Activated T-helper 2 cell treated with anti-CD3 and anti-CD28 coated beads, Interferon-gamma antibody, Interleukin-2, Interleukin-4, amounts not matched to agents 10 μg/mL and 5 μg/mL and 100 μg/mL, durations not matched to agents 14 hours and 24 hours and 36 hours (primary cell): ENCODE measurements around the gene ACAD11. TPM values are rescaled to one million over a fixed set of nuclear protein-coding genes. Genes with fewer than 3 reads are reported as not detected.

Experiments
- DNase-seq: peaks from one replicate; pipeline ENCODE4 v3.0.0; 2021; ENCODE audit warnings: low spot score
- H3K27ac Mint-ChIP-seq: one replicate; pipeline ENCODE4 v1.8.0; 2021; ENCODE audit warnings: mixed read lengths
- H3K27me3 Mint-ChIP-seq: one replicate; pipeline ENCODE4 v1.8.0; 2021; ENCODE audit warnings: low read depth, mixed read lengths
- H3K36me3 Mint-ChIP-seq: one replicate; pipeline ENCODE4 v1.8.0; 2021; ENCODE audit warnings: low read depth, mixed read lengths
- H3K4me1 Mint-ChIP-seq: one replicate; pipeline ENCODE4 v1.8.0; 2021; ENCODE audit warnings: low read depth, mixed read lengths
- H3K4me3 Mint-ChIP-seq: one replicate; pipeline ENCODE4 v1.8.0; 2021; ENCODE audit warnings: low read depth, mild to moderate bottlenecking, moderate library complexity, mixed read lengths
- H3K9me3 Mint-ChIP-seq: one replicate; pipeline ENCODE4 v1.8.0; 2021; ENCODE audit warnings: mixed read lengths
- intact Hi-C: fragments of 100-400 bp; cut with micrococcal nuclease; formaldehyde crosslinking; loops from one replicate; pipeline ENCODE4 v1.15.1; 2023
- total RNA-seq: library from RNA; stranded (reverse); gene quantifications from 2 replicates; pipeline ENCODE4 v1.2.3, GENCODE V29; 2022

ACAD11 gene
- total RNA-seq = 14.9 and 18.3 TPM in 2 replicates

GRCh38 chr3:132659365-132660051 lies at the start of gene ACAD11:
TSS of gene ACAD11 (minus strand) at chr3:132659809. CDS start at chr3:132659751, 58 bp downstream.
- H3K36me3 Mint-ChIP-seq = peaks cover 22% of the 10 kb centered on the region
- H3K4me3 Mint-ChIP-seq = peak within 1 kb of the TSS; percentile 94
- intact Hi-C loops = loop anchor here (1.0 to 2.0 kb wide), 6 partner anchors 15 to 307 kb away; partner anchors contain the start of genes DNAJC13 and NPHP3
- peaks cover 38% of the 10 kb centered on the region for H3K4me1 Mint-ChIP-seq
- H3K27ac Mint-ChIP-seq = peak within 1 kb of the TSS; percentile 97
- no peaks in the 10 kb centered on the region for H3K9me3 Mint-ChIP-seq
- DNase-seq = peak; percentile 33
- H3K27me3 Mint-ChIP-seq = no peaks in the 10 kb centered on the region

GRCh38 chr3:132703733-132704132 lies 44.1 kb upstream of the ACAD11 start:
- H3K36me3 Mint-ChIP-seq = peaks cover 55% of the 10 kb centered on the region
- H3K27ac Mint-ChIP-seq = no peak overlapping the region
- no peaks in the 10 kb centered on the region for H3K9me3 Mint-ChIP-seq
- intact Hi-C loops = no loop called here
- no peak for DNase-seq
- H3K4me1 Mint-ChIP-seq = peaks cover 2% of the 10 kb centered on the region
- no peak overlapping the region for H3K4me3 Mint-ChIP-seq
- no peaks in the 10 kb centered on the region for H3K27me3 Mint-ChIP-seq

DNA sequence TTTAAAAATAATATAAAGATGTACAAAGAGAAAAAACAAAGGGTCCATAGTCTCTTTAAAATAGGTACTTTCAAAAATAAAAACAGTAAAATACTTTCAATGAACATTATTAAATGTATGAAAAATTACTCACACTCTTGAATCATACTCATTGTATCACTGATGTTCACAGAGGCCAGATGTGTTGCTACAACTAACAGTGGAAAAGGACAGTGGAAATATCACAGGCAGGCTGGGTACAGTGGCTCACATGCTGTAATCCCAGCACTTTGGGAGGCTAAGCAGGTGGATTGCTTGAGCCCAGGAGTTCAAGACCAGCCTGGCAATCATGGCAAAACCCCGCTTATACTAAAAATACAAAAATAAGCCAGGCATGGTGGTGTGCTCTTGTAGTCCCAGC lies 35.8 kb upstream of the ACAD11 start:
- H3K9me3 Mint-ChIP-seq = no peaks in the 10 kb centered on the region

GRCh38 chr3:132694991-132695390 lies 35.4 kb upstream of the ACAD11 start:
- Mint-ChIP-seq H3K36me3 (peaks cover 48% of the 10 kb centered on the region), H3K27ac (no peak overlapping the region), H3K27me3 (no peaks in the 10 kb centered on the region), H3K9me3 (no peaks in the 10 kb centered on the region), H3K4me1 (peaks cover 1% of the 10 kb centered on the region), H3K4me3 (no peak overlapping the region)
- DNase-seq = no peak
- intact Hi-C loops = no loop called here

More for the DNA sequence above, 35.8 kb upstream of the ACAD11 start:
- peaks cover 1% of the 10 kb centered on the region for H3K4me1 Mint-ChIP-seq
- H3K4me3 Mint-ChIP-seq = no peak overlapping the region
- intact Hi-C loops = no loop called here
- H3K27ac Mint-ChIP-seq = no peak overlapping the region
- DNase-seq = no peak
- H3K27me3 Mint-ChIP-seq = no peaks in the 10 kb centered on the region
- peaks cover 50% of the 10 kb centered on the region for H3K36me3 Mint-ChIP-seq

DNA sequence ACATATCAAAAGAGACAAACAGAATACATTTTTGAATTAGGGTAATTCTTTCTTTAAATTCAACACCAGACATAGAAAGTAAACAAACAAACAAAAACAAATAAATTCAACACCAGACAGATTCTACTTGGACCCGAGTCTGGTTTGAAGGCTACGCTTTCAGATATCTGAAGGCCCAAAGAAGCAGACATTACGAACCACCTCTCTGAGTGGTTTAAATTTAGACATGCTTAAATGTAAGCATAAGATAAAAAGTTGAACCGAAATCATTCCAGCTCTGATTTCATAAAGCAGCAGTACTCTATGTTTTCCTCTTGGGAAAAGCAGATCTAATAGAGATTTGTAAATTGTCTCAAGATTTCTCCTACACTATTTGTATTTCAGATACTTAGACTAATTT lies 30.4 kb upstream of the ACAD11 start:
- Mint-ChIP-seq H3K36me3 (peaks cover 47% of the 10 kb centered on the region), H3K4me3 (no peak overlapping the region)
- intact Hi-C loops = no loop called here

GRCh38 chr3:132682201-132682600 lies 22.6 kb upstream of the ACAD11 start:
- Mint-ChIP-seq H3K4me1 (no peaks in the 10 kb centered on the region), H3K36me3 (peaks cover 42% of the 10 kb centered on the region), H3K27me3 (no peaks in the 10 kb centered on the region), H3K9me3 (no peaks in the 10 kb centered on the region), H3K27ac (no peak overlapping the region), H3K4me3 (no peak overlapping the region)
- DNase-seq = no peak
- intact Hi-C loops = no loop called here

More for the DNA sequence above, 30.4 kb upstream of the ACAD11 start:
- Mint-ChIP-seq H3K9me3 (no peaks in the 10 kb centered on the region), H3K27me3 (no peaks in the 10 kb centered on the region), H3K27ac (no peak overlapping the region), H3K4me1 (no peaks in the 10 kb centered on the region)
- no peak for DNase-seq

GRCh38 chr3:132681421-132681820 lies 21.8 kb upstream of the ACAD11 start:
- intact Hi-C loops = no loop called here
- Mint-ChIP-seq H3K4me1 (no peaks in the 10 kb centered on the region), H3K27ac (no peak overlapping the region), H3K4me3 (no peak overlapping the region), H3K9me3 (no peaks in the 10 kb centered on the region), H3K27me3 (no peaks in the 10 kb centered on the region), H3K36me3 (peaks cover 47% of the 10 kb centered on the region)
- DNase-seq = no peak

- intact Hi-C loops = no loop called here
- Mint-ChIP-seq H3K36me3 (peaks cover 56% of the 10 kb centered on the region), H3K27ac (no peak overlapping the region), H3K4me3 (no peak overlapping the region), H3K27me3 (no peaks in the 10 kb centered on the region), H3K9me3 (no peaks in the 10 kb centered on the region), H3K4me1 (peaks cover 4% of the 10 kb centered on the region)
- DNase-seq = no peak
Observed at GRCh38 chr3:132679911-132680310, 20.3 kb upstream of the ACAD11 start.

GRCh38 chr3:132675408-132675807 lies 15.8 kb upstream of the ACAD11 start:
- Mint-ChIP-seq H3K4me1 (peaks cover 4% of the 10 kb centered on the region), H3K27me3 (no peaks in the 10 kb centered on the region), H3K36me3 (peaks cover 57% of the 10 kb centered on the region), H3K4me3 (no peak overlapping the region), H3K27ac (no peak overlapping the region), H3K9me3 (no peaks in the 10 kb centered on the region)
- DNase-seq = no peak
- intact Hi-C loops = loop anchor here (2.0 kb wide), 1 partner anchor 15 kb away; the partner anchor contains the start of gene UBA5

- Mint-ChIP-seq H3K27me3 (no peaks in the 10 kb centered on the region), H3K4me1 (peaks cover 13% of the 10 kb centered on the region), H3K9me3 (no peaks in the 10 kb centered on the region), H3K36me3 (peaks cover 50% of the 10 kb centered on the region), H3K4me3 (no peak overlapping the region), H3K27ac (no peak overlapping the region)
- intact Hi-C loops = no loop called here
- no peak for DNase-seq
Observed at GRCh38 chr3:132669256-132669777, 9.7 kb upstream of the ACAD11 start.

DNA sequence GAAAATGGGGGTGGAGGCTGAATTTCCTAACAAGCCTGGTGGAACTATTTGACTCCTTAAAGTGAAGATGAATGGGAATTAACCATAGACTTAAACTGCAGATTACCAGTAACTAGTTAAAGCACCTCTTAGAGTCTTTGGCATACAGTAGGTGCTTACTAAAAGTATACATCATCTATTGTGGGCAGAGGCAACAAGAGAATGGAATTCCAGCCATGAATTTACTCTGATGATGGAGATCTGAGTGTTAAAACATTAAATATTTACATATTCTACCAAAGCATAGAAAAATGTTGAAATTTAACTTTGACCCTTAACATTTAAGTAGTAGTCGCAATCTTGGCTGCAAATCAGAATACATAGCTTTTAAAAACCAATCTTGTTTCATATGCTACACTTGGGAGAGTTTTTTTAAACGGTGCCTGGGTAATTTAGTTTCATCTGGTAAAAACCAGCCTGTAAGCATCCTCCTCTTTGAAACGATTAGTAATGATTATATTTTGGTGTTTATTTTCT lies 5.7 kb upstream of the ACAD11 start:
- Mint-ChIP-seq H3K4me3 (no peak overlapping the region), H3K9me3 (no peaks in the 10 kb centered on the region), H3K4me1 (peaks cover 33% of the 10 kb centered on the region), H3K36me3 (peaks cover 47% of the 10 kb centered on the region), H3K27ac (no peak overlapping the region), H3K27me3 (no peaks in the 10 kb centered on the region)
- intact Hi-C loops = no loop called here
- no peak for DNase-seq

GRCh38 chr3:132662212-132662611 lies 2.6 kb upstream of the ACAD11 start:
- Mint-ChIP-seq H3K27ac (no peak overlapping the region), H3K4me3 (peak overlapping the region; percentile 94), H3K27me3 (no peaks in the 10 kb centered on the region), H3K9me3 (no peaks in the 10 kb centered on the region), H3K4me1 (peaks cover 40% of the 10 kb centered on the region), H3K36me3 (peaks cover 37% of the 10 kb centered on the region)
- DNase-seq = no peak
- intact Hi-C loops = no loop called here

- intact Hi-C loops = loop anchor here (2.0 kb wide), 2 partner anchors 14 to 118 kb away; no protein-coding TSS in a partner anchor
Observed at GRCh38 chr3:132661101-132661500, 1.5 kb upstream of the ACAD11 start.

More at GRCh38 chr3:132661101-132661500, 1.5 kb upstream of the ACAD11 start:
- peak overlapping the region; percentile 94 for H3K4me3 Mint-ChIP-seq
- H3K27ac Mint-ChIP-seq = peak overlapping the region; percentile 97
- DNase-seq = no peak
- no peaks in the 10 kb centered on the region for H3K27me3 Mint-ChIP-seq
- peaks cover 43% of the 10 kb centered on the region for H3K4me1 Mint-ChIP-seq
- peaks cover 32% of the 10 kb centered on the region for H3K36me3 Mint-ChIP-seq
- H3K9me3 Mint-ChIP-seq = no peaks in the 10 kb centered on the region
